Activated CD8-positive, alpha-beta T cell treated with anti-CD3 and anti-CD28 coated beads, Interleukin-2, amount 10 ng/mL, durations not matched to agents 7 days and 5 days (primary cell): ENCODE measurements around the gene ATXN10. TPM values are rescaled to one million over a fixed set of nuclear protein-coding genes. Genes with fewer than 3 reads are reported as not detected.

Experiments
- ATAC-seq: fragments of 150-1000 bp; cut with Tn5 transposase; one replicate; pipeline ENCODE4 v1.10.0; 2021; ENCODE audit warnings: moderate library complexity
- CTCF ChIA-PET: fragments of 350-600 bp; sonication (Branson Sonifier 250); formaldehyde crosslinking; loops from one replicate; lab custom pipeline; 2021; ENCODE audit warnings: antibody characterized with exemption; lab: Charles Lee
- POLR2A ChIA-PET: fragments of 350-600 bp; sonication (Branson Sonifier 250); formaldehyde crosslinking; loops from one replicate; lab custom pipeline; 2021; ENCODE audit warnings: antibody characterized with exemption; lab: Charles Lee
- DNase-seq: peaks from one replicate; pipeline ENCODE4 v3.0.0-alpha.2; 2020
- H3K27ac Mint-ChIP-seq: one replicate; pipeline ENCODE4 v1.8.0; 2021; ENCODE audit warnings: mild to moderate bottlenecking, mixed read lengths
- H3K27me3 Mint-ChIP-seq: one replicate; pipeline ENCODE4 v1.8.0; 2021; ENCODE audit warnings: low read depth, mixed read lengths
- H3K36me3 Mint-ChIP-seq: one replicate; pipeline ENCODE4 v1.8.0; 2021; ENCODE audit warnings: low read depth, mixed read lengths
- H3K4me1 Mint-ChIP-seq: one replicate; pipeline ENCODE4 v1.8.0; 2021; ENCODE audit warnings: low read depth, mixed read lengths
- H3K4me3 Mint-ChIP-seq: one replicate; pipeline ENCODE4 v1.8.0; 2021; ENCODE audit warnings: mild to moderate bottlenecking, mixed read lengths
- H3K9me3 Mint-ChIP-seq: one replicate; pipeline ENCODE4 v1.8.0; 2022; ENCODE audit warnings: mixed read lengths; ENCODE audit not compliant: insufficient read depth
- total RNA-seq, 2 experiments: library from RNA; stranded (reverse); gene quantifications; one replicate each; pipeline ENCODE4 v1.2.3, GENCODE V29; 2021

ATXN10 gene
- total RNA-seq, 2 experiments from 2014 or later = 106 to 114 TPM

DNA sequence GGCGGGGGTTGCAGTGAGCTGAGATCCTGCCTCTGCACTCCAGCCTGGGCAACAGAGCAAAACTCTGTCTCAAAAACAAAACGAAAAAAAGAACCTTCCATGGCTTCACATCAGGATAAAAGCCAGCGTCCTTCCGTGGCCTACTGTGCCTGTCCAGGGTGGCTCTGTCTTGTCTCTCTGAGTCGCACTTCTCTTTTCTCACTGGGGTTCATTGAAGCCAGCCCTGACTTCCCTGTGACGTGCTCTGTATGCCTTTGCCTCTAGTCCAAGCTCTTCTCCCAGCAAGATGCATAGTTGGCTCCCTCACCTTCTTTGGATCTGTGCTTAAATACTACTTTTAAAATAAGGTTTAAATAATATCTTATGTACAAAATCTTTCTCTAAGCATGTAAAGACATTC is 11.6 kb downstream of the ATXN10 start:
- H3K4me3 Mint-ChIP-seq = no peak overlapping the region
- no peaks in the 10 kb centered on the region for H3K4me1 Mint-ChIP-seq
- no peak for DNase-seq
- no peaks in the 10 kb centered on the region for H3K27me3 Mint-ChIP-seq
- H3K9me3 Mint-ChIP-seq = no peaks in the 10 kb centered on the region
- ChIA-PET POLR2A (no interaction called here), CTCF (no interaction called here)
- H3K36me3 Mint-ChIP-seq = no peaks in the 10 kb centered on the region
- ATAC-seq = no peak
- no peak overlapping the region for H3K27ac Mint-ChIP-seq

DNA sequence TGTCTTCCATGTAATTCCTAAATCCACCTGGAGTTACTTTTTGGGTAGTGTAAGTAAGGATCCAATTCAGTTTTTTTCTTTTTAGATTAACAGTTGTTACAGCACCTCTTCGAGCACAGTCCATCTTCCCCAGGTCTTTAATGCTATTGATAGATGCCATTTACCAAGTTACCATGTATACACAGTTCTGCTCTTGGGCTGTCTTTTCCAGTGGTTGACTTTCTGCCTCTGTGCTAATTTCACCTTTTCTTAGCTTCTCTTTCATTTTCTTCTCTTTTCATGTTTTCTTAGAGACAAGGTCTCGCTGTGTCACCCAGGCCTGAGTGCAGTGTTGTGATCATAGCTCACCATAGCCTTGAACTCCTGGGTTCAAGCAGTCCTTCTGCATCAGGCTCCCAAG is 12.0 kb downstream of the ATXN10 start:
- ChIA-PET CTCF (no interaction called here), POLR2A (no interaction called here)
- H3K36me3 Mint-ChIP-seq = no peaks in the 10 kb centered on the region
- H3K4me3 Mint-ChIP-seq = no peak overlapping the region
- H3K4me1 Mint-ChIP-seq = no peaks in the 10 kb centered on the region
- DNase-seq (no peak), ATAC-seq (no peak)
- H3K27me3 Mint-ChIP-seq = no peaks in the 10 kb centered on the region
- H3K27ac Mint-ChIP-seq = no peak overlapping the region
- H3K9me3 Mint-ChIP-seq = no peaks in the 10 kb centered on the region

DNA sequence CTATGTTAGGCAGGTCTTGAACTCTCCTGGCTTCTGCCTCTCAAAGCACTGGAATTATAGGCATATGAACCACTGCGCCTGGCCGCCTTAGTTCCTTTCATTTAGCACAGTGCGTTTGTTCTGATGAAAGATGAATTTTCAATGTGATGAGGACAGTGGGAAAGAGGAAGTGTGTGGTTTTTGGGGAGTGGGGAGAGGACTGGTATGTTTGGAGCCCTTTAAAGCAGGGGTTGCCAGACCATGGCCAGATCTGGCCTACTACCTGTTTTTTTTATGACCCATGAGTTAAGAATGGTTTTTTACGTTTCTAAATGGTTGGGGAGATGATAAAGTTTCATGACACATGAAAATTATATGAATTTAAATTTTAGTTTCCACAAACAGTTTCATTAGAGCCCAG is 12.5 kb downstream of the ATXN10 start:
- POLR2A ChIA-PET = no interaction called here
- no peaks in the 10 kb centered on the region for H3K9me3 Mint-ChIP-seq
- no peak overlapping the region for H3K4me3 Mint-ChIP-seq
- no peaks in the 10 kb centered on the region for H3K4me1 Mint-ChIP-seq
- H3K27me3 Mint-ChIP-seq = no peaks in the 10 kb centered on the region
- H3K36me3 Mint-ChIP-seq = no peaks in the 10 kb centered on the region
- CTCF ChIA-PET = no interaction called here
- no peak overlapping the region for H3K27ac Mint-ChIP-seq
- DNase-seq (no peak), ATAC-seq (no peak)

DNA sequence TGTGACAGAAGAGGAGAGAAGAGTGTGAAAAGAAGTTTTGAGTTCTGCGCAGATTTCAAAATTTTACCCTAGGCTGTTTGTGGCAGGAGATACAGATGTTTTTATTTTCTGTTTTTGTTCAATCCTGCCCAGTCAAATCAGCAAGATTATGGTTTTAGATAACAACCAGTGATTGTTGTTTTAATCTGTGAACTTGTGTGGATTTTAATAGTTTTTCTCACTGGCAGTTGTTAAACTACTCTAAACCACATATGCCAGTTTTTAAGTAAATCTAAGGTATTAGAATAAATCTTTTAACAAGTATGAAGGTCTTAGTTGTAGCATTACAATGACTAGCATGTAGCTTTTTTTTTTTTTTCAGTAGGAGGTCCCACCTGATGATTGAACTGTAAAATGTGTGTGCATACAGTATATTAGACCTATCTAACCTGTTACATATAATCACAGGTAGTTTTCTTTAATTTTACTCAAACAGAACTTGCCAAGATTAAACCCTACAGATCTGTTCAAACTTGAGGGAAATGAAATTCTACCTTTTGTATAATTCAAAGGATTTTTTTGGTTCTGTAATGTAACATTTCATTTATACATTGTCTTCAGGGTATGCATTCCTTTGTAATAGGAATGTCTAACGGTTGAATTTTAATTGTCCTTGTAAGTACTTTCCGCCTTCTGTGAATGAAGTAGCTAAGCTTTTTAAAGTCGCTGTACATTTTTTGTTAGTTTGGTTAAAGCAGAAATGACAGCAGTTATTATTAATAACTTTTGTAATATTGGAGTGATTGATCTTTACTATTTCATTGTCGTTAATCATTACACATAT is 13.3 kb downstream of the ATXN10 start:
- no peak overlapping the region for H3K27ac Mint-ChIP-seq
- POLR2A ChIA-PET = no interaction called here
- no peak for DNase-seq
- H3K36me3 Mint-ChIP-seq = peaks cover 4% of the 10 kb centered on the region
- CTCF ChIA-PET = interaction anchor here (0.9 to 1.2 kb wide), 2 partner anchors 179 to 321 kb away, joined by 3 read pairs; no protein-coding TSS in a partner anchor
- no peak for ATAC-seq
- no peaks in the 10 kb centered on the region for H3K27me3 Mint-ChIP-seq
- no peak overlapping the region for H3K4me3 Mint-ChIP-seq
- H3K4me1 Mint-ChIP-seq = no peaks in the 10 kb centered on the region
- H3K9me3 Mint-ChIP-seq = no peaks in the 10 kb centered on the region

DNA sequence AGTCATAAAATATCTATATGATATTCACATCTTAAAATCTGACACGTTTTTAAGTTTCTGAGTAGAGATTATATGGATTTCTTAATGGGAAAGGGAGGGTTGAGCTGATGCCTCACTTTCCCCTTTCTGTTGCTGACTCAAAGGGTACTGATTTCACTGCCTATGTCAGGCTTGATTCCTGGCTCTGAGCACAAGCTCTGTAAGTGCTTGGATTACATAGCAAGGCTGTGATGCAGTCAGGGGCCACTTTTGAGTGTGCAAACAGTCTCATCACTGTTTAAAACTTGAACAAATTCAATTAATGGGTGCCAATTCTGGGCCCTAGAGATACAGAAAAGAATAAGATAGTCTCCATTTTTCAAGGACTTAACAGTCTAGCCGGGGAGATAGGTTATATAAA is 14.4 kb downstream of the ATXN10 start:
- H3K4me1 Mint-ChIP-seq = peaks cover 7% of the 10 kb centered on the region
- ChIA-PET CTCF (interaction anchor here (0.5 to 1.0 kb wide), 3 partner anchors 41 to 603 kb away, joined by 3 read pairs; no protein-coding TSS in a partner anchor), POLR2A (no interaction called here)
- ATAC-seq = no peak
- H3K27me3 Mint-ChIP-seq = no peaks in the 10 kb centered on the region
- H3K36me3 Mint-ChIP-seq = peaks cover 10% of the 10 kb centered on the region
- no peak for DNase-seq
- no peaks in the 10 kb centered on the region for H3K9me3 Mint-ChIP-seq
- H3K4me3 Mint-ChIP-seq = no peak overlapping the region
- no peak overlapping the region for H3K27ac Mint-ChIP-seq

DNA sequence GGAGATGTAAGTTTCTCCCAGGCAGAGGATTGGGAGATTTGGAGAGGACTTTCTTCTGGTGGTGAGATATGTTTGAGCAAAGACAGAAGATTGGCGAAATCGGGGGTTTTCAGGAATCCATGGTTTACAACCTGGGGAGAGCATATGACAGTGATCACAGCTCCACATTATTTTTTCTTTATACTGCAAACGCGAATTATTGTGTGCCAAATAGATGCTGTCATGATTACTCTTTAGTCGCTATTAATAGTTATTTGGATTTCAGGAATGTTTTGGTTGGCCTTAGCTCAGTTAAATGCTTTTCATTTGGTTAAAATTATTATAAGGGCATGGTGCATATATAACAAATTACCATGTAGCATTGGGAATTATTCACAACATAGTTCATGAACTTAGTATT is 15.2 kb downstream of the ATXN10 start:
- ChIA-PET POLR2A (no interaction called here), CTCF (no interaction called here)
- peaks cover 11% of the 10 kb centered on the region for H3K36me3 Mint-ChIP-seq
- DNase-seq (no peak), ATAC-seq (no peak)
- no peak overlapping the region for H3K27ac Mint-ChIP-seq
- peaks cover 7% of the 10 kb centered on the region for H3K4me1 Mint-ChIP-seq
- no peaks in the 10 kb centered on the region for H3K9me3 Mint-ChIP-seq
- no peaks in the 10 kb centered on the region for H3K27me3 Mint-ChIP-seq
- H3K4me3 Mint-ChIP-seq = no peak overlapping the region

DNA sequence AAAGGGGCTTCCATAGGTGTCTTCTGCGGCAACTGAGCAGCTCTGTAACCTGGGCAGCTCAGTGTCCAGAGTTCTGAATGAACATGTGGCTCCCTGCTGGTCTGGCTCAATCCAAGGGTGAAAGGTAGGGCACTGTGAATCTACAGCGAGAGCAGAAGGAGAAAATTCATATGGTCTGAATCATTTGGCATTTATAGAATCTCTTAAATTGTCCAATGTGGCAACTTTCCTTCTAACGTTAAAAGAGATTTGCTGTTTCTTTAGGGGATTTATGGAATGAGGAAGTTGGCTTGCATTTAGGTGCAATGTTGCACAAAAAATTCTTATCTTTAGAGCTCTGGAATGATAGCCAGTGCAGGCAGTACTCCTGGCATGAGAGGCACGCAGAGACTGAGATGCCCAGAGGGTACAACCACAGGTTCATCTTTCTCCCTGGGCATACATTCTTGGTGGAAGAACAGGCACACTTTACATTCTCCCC is 17.0 kb downstream of the ATXN10 start:
- Mint-ChIP-seq H3K9me3 (no peaks in the 10 kb centered on the region), H3K27ac (no peak overlapping the region), H3K27me3 (no peaks in the 10 kb centered on the region)

DNA sequence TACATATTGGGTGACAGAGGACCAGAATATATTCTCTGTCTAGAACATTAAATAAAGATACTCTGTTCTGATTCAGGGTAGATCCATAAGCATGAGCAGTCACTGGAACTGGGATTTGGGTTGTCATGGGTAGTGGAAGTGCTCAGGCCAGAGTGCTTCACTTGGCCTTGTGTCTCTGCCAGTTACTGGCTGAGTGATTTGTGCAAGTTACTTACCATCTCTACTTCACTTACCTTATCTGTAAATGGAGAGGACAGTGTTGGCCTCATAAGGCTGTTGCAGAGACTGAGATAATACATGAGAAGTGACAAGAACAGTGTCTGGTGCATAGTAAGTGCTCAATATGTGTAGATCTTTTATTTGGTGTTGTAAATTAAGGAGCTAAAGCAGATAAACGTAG is 17.6 kb downstream of the ATXN10 start:
- DNase-seq (no peak), ATAC-seq (no peak)
- H3K27me3 Mint-ChIP-seq = no peaks in the 10 kb centered on the region
- H3K4me3 Mint-ChIP-seq = no peak overlapping the region
- H3K9me3 Mint-ChIP-seq = no peaks in the 10 kb centered on the region
- ChIA-PET CTCF (no interaction called here), POLR2A (no interaction called here)
- peaks cover 27% of the 10 kb centered on the region for H3K36me3 Mint-ChIP-seq
- H3K27ac Mint-ChIP-seq = no peak overlapping the region
- H3K4me1 Mint-ChIP-seq = peaks cover 7% of the 10 kb centered on the region

More for the DNA sequence above, 17.0 kb downstream of the ATXN10 start:
- CTCF ChIA-PET = no interaction called here
- POLR2A ChIA-PET = no interaction called here
- peaks cover 23% of the 10 kb centered on the region for H3K36me3 Mint-ChIP-seq
- ATAC-seq = no peak
- peaks cover 7% of the 10 kb centered on the region for H3K4me1 Mint-ChIP-seq
- no peak overlapping the region for H3K4me3 Mint-ChIP-seq
- DNase-seq = no peak

DNA sequence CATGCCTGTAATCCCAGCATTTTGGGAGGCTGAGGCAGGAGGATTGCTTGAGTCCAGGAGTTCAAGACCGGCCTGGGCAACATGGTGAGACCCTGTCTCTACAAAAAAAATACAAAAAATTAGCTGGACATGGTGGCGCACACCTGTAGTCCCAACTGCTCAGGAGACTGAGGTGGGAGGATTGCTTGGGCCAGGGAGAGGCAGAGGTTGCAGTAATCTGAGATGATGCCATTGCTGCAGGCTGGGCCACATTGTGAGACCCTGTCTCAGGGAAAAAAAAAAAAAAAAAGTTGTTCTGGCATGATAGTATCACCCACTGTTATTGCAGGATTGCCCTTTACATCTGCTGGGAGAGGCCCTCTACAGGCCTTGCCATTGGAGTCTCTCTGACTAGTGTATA is 18.4 kb downstream of the ATXN10 start:
- DNase-seq = no peak
- Mint-ChIP-seq H3K27me3 (no peaks in the 10 kb centered on the region), H3K4me3 (no peak overlapping the region), H3K27ac (no peak overlapping the region), H3K9me3 (no peaks in the 10 kb centered on the region), H3K36me3 (peaks cover 27% of the 10 kb centered on the region), H3K4me1 (peaks cover 7% of the 10 kb centered on the region)
- ChIA-PET POLR2A (interaction anchor here (0.7 kb wide), 1 partner anchor 37 kb away, joined by 3 read pairs; no protein-coding TSS in a partner anchor), CTCF (no interaction called here)
- no peak for ATAC-seq

DNA sequence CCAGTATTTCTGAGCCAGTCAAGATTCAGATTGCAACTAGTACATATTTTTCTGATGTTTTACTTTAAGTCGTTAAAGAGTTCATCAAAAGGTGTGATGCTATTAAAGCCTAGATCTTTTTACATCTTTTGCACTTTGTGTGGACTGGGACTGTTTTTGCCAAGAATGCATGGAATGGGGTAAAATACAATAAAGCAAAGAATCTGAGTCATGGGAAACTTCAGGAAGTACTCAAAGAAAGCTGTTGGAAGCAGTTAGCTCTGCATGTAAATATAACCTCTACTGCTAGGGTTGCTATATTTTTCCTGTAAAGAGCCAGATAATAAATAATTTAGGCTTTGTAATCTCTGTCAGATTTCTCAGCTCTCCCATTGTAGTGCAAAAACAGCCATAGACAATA is 20.9 kb downstream of the ATXN10 start:
- ChIA-PET CTCF (no interaction called here), POLR2A (no interaction called here)
- ATAC-seq (no peak), DNase-seq (no peak)
- peaks cover 7% of the 10 kb centered on the region for H3K4me1 Mint-ChIP-seq
- H3K27me3 Mint-ChIP-seq = no peaks in the 10 kb centered on the region
- H3K4me3 Mint-ChIP-seq = no peak overlapping the region
- peaks cover 30% of the 10 kb centered on the region for H3K36me3 Mint-ChIP-seq
- H3K27ac Mint-ChIP-seq = no peak overlapping the region
- H3K9me3 Mint-ChIP-seq = no peaks in the 10 kb centered on the region

DNA sequence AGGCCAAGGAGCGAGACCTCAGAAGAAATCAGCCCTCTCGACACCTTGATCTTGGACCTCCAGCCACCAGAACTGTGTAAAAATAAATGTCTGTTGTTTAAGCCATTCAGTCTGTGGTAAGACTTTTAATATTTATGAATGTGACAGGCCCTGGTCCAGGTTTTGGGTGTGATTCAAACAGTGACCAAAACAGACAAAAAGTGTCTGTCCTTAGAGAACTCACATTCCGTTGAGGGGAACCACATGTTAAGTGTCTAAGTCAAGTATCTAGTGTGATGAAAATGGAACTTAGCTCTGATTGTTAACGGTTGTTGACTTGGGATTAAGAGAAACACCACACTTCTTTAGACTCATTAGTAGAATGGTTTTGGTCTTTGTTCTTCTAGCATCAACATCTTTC is 22.2 kb downstream of the ATXN10 start:
- peaks cover 7% of the 10 kb centered on the region for H3K4me1 Mint-ChIP-seq
- ChIA-PET CTCF (no interaction called here), POLR2A (no interaction called here)
- ATAC-seq (no peak), DNase-seq (no peak)
- H3K4me3 Mint-ChIP-seq = no peak overlapping the region
- peaks cover 33% of the 10 kb centered on the region for H3K36me3 Mint-ChIP-seq
- H3K27ac Mint-ChIP-seq = no peak overlapping the region
- no peaks in the 10 kb centered on the region for H3K27me3 Mint-ChIP-seq
- H3K9me3 Mint-ChIP-seq = no peaks in the 10 kb centered on the region

DNA sequence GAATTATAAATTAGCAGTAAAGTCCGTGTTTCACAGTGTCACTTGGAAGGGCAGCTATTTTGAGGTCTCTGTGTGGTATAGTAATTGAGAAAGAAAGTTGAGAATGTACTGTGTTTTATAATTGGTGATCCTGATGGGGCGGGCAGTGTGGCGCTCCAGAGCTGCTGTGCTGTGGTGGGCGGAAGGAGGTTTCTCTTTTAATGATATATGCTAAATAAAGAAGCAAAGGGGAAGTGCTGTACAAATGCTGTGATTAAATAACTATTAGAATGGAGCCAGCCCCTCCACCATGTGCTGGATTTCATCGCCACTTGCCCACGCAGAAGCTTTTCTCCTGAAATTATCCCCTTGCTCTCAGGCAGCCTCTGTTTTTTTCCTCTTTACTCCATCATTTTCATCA is 24.6 kb downstream of the ATXN10 start:
- CTCF ChIA-PET = no interaction called here
- DNase-seq (no peak), ATAC-seq (no peak)
- Mint-ChIP-seq H3K27me3 (no peaks in the 10 kb centered on the region), H3K4me1 (no peaks in the 10 kb centered on the region), H3K9me3 (no peaks in the 10 kb centered on the region), H3K27ac (no peak overlapping the region), H3K36me3 (peaks cover 30% of the 10 kb centered on the region), H3K4me3 (no peak overlapping the region)
- POLR2A ChIA-PET = no interaction called here
